Endothelial cell of umbilical vein (primary cell): Measurements from ENCODE around the gene NFIC.

Experiments
- EZH2 ChIP-seq: IDR thresholded peaks from 2 replicates; pipeline ENCODE4 v1.6.1; 2012; ENCODE audit warnings: borderline replicate concordance, low read depth, mild to moderate bottlenecking, moderate library complexity, low read length, inconsistent platforms; ENCODE audit not compliant: severe bottlenecking
- POLR2A ChIP-seq: IDR thresholded peaks from 2 replicates; pipeline ENCODE4 v1.6.1; 2012; ENCODE audit warnings: low read depth, mild to moderate bottlenecking, control low read depth, low read length
- POLR2AphosphoS5 ChIP-seq: IDR thresholded peaks from 2 replicates; pipeline ENCODE4 v1.6.1; 2012; ENCODE audit warnings: low read depth, mild to moderate bottlenecking, control low read depth, low read length, moderate library complexity; ENCODE audit not compliant: insufficient read depth
- TF ChIP-seq, protein P1 (sequence below), 2 donors: IDR thresholded peaks; 1 replicate in 1 of 2; 2 replicates in 1 of 2; pipeline ENCODE4 v1.5.1; 2011; ENCODE audit warnings: low read length in 2 of 2, mild to moderate bottlenecking in 2 of 2, moderate library complexity in 2 of 2, control low read depth in 1 of 2, inconsistent platforms in 1 of 2, low read depth in 1 of 2; ENCODE audit not compliant: insufficient read depth in 1 of 2; ENCODE audit errors: extremely low read depth in 1 of 2
- TF ChIP-seq, protein P2 (sequence below): IDR thresholded peaks from 2 replicates; pipeline ENCODE4 v1.6.1; 2011; ENCODE audit not compliant: insufficient read depth, insufficient read length

DNA sequence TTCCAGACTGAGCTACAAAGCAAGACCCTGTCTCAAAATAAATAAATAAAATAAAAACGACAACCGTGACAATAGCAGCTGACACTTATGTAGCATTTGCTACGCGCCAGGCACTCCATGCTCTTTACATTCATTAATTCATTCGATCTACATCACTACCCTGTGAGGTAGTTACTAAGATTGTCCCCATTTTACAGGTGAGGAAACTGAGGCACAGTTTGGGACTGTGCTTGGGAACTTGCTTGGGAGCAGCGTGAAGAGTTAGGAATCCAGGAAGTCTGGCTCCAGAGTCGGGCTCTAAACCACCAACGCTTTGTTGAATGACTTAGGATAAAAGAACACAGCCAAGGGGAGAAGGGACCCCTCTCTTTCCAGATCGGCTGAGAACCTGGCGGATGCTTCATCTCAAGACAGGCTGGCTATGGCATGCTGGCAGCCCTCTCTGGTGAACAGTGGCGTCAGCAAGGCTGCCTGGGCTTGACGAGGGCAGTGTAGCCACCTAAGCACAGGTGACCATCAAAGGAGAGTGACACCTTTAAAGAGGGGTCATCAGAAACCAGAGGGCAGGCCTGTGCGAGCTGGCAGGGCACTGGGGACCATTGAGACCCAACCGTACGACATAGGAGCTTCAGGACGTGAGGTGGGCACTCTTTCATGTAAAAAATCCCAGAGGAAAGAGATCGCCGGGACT is 133.5 kb downstream of the NFIC start:
- no peak for TF ChIP-seq POLR2AphosphoS5
- TF ChIP-seq EZH2 = no peak
- TF ChIP-seq, protein P1, sequence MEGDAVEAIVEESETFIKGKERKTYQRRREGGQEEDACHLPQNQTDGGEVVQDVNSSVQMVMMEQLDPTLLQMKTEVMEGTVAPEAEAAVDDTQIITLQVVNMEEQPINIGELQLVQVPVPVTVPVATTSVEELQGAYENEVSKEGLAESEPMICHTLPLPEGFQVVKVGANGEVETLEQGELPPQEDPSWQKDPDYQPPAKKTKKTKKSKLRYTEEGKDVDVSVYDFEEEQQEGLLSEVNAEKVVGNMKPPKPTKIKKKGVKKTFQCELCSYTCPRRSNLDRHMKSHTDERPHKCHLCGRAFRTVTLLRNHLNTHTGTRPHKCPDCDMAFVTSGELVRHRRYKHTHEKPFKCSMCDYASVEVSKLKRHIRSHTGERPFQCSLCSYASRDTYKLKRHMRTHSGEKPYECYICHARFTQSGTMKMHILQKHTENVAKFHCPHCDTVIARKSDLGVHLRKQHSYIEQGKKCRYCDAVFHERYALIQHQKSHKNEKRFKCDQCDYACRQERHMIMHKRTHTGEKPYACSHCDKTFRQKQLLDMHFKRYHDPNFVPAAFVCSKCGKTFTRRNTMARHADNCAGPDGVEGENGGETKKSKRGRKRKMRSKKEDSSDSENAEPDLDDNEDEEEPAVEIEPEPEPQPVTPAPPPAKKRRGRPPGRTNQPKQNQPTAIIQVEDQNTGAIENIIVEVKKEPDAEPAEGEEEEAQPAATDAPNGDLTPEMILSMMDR (IDR thresholded peaks at IDR 0.05; ENCODE audit: extremely low read depth in 1 of 2, insufficient read depth in 1 of 2, low read depth in 1 of 2, low read length in 2 of 2) = no peak
- TF ChIP-seq POLR2A = no peak
- TF ChIP-seq, protein P2, sequence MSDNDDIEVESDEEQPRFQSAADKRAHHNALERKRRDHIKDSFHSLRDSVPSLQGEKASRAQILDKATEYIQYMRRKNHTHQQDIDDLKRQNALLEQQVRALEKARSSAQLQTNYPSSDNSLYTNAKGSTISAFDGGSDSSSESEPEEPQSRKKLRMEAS = no peak
